Stomach (tissue), 4 donors: ENCODE measurements around the gene MAP3K10.
A peak's percentile ranks its signal among the peaks of the same experiment; 100 is the strongest.

Source experiments
- CTCF ChIP-seq, 7 experiments: fragments of 450-650 bp in 4 of 7; fragments of 200-600 bp in 3 of 7; sonication (generic) in 3 of 7; IDR thresholded peaks; one replicate each; pipeline ENCODE4 v1.5.1; 2016 to 2019; ENCODE audit warnings: antibody characterized with exemption in 7 of 7, control low read depth in 2 of 7, mild to moderate bottlenecking in 1 of 7
- POLR2A ChIP-seq, 4 donors: fragments of 450-650 bp; IDR thresholded peaks; one replicate each; pipeline ENCODE4 v1.6.1; 2016; ENCODE audit warnings: antibody characterized with exemption in 4 of 4, control low read depth in 2 of 4, mild to moderate bottlenecking in 1 of 4, moderate library complexity in 1 of 4
- POLR2AphosphoS5 ChIP-seq, 3 donors: sonication (generic); formaldehyde crosslinking; IDR thresholded peaks; one replicate each; pipeline ENCODE4 v1.6.1; 2016; ENCODE audit warnings: antibody characterized with exemption in 3 of 3

- TF ChIP-seq CTCF (IDR thresholded peaks at IDR 0.05): peak in 2 of 7 experiments; percentile 6 to 35
- TF ChIP-seq POLR2A (IDR thresholded peaks at IDR 0.05): no peak
- TF ChIP-seq POLR2AphosphoS5 (IDR thresholded peaks at IDR 0.05): no peak
These were observed 25.8 kb upstream of the MAP3K10 start for GRCh38 chr19:40165362-40165937.
